ENCODE data around the gene KLF7. TPM values are rescaled to one million over a fixed set of nuclear protein-coding genes. Genes with fewer than 3 reads are reported as not detected.

KLF7 gene
- polyA plus RNA-seq, 2 of the 4 experiments (the other 2 are of a cell fraction): 17.8 to 29.8 TPM

GRCh38 chr2:207150284-207150683 lies 15.5 kb downstream of the KLF7 start:
- 91% methylated on average over 5 of the region's 5 CpGs for WGBS (ENCODE audit: missing lambda C conversion rate)
- no peak overlapping the region for H3K27ac ChIP-seq
- ATAC-seq: no peak
- CTCF ChIA-PET: no interaction called here
- no peaks in the 10 kb centered on the region for H3K9me3 ChIP-seq
- H3K4me3 ChIP-seq: no peak overlapping the region
- peaks cover 83% of the 10 kb centered on the region for H3K4me1 ChIP-seq
- POLR2A ChIA-PET: no interaction called here
- no peak for FAIRE-seq
- peak overlapping the region; percentile 27; the same call in 2 of the 3 replicates for H3K4me2 ChIP-seq
- DNase-seq (ENCODE audit: low read depth in 1 of 2, low spot score in 1 of 2): no peak
- no peak for TF ChIP-seq ZC3H11A (IDR thresholded peaks at IDR 0.05)
- TF ChIP-seq MAZ (IDR thresholded peaks at IDR 0.05; ENCODE audit: borderline replicate concordance, low read depth, low read length): no peak
- no peak for TF ChIP-seq PHF8 (IDR thresholded peaks at IDR 0.05; ENCODE audit: borderline replicate concordance, low read depth)
- no peak for TF ChIP-seq CEBPB (IDR thresholded peaks at IDR 0.05)
- no peak for TF ChIP-seq MAFK (IDR thresholded peaks at IDR 0.05; ENCODE audit: partially characterized antibody)
- TF ChIP-seq GATA3 (IDR thresholded peaks at IDR 0.05; ENCODE audit: borderline replicate concordance): no peak
- no peak for TF ChIP-seq RNF2 (IDR thresholded peaks at IDR 0.05; ENCODE audit: borderline replicate concordance, low read depth)
- TF ChIP-seq TP53 (CRISPR knock-in tag; IDR thresholded peaks at IDR 0.05): no peak
- no peak for TF ChIP-seq JUN (IDR thresholded peaks at IDR 0.05)
- no peak for TF ChIP-seq HOXA7 (CRISPR knock-in tag; IDR thresholded peaks at IDR 0.05)
- TF ChIP-seq, protein P1, sequence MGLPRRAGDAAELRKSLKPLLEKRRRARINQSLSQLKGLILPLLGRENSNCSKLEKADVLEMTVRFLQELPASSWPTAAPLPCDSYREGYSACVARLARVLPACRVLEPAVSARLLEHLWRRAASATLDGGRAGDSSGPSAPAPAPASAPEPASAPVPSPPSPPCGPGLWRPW (IDR thresholded peaks at IDR 0.05): no peak
- TF ChIP-seq EHMT2 (IDR thresholded peaks at IDR 0.05; ENCODE audit: low read depth): no peak
- no peak for TF ChIP-seq SMC3 (IDR thresholded peaks at IDR 0.05)
- no peak for TF ChIP-seq RFX5 (IDR thresholded peaks at IDR 0.05)
- TF ChIP-seq, protein P2, sequence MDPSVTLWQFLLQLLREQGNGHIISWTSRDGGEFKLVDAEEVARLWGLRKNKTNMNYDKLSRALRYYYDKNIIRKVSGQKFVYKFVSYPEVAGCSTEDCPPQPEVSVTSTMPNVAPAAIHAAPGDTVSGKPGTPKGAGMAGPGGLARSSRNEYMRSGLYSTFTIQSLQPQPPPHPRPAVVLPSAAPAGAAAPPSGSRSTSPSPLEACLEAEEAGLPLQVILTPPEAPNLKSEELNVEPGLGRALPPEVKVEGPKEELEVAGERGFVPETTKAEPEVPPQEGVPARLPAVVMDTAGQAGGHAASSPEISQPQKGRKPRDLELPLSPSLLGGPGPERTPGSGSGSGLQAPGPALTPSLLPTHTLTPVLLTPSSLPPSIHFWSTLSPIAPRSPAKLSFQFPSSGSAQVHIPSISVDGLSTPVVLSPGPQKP (IDR thresholded peaks at IDR 0.05; ENCODE audit: low read depth, low read length): no peak
- no peak for TF ChIP-seq HMGXB4 (CRISPR knock-in tag; IDR thresholded peaks at IDR 0.05; ENCODE audit: borderline replicate concordance)
- TF ChIP-seq HDAC2 (IDR thresholded peaks at IDR 0.05): no peak
- no peak for TF ChIP-seq HEYL (CRISPR knock-in tag; IDR thresholded peaks at IDR 0.05)
- TF ChIP-seq RCOR1 (IDR thresholded peaks at IDR 0.05; ENCODE audit: low read depth, low read length): no peak
- TF ChIP-seq HOXB13 (CRISPR knock-in tag; IDR thresholded peaks at IDR 0.05; ENCODE audit: low read depth): no peak

DNA sequence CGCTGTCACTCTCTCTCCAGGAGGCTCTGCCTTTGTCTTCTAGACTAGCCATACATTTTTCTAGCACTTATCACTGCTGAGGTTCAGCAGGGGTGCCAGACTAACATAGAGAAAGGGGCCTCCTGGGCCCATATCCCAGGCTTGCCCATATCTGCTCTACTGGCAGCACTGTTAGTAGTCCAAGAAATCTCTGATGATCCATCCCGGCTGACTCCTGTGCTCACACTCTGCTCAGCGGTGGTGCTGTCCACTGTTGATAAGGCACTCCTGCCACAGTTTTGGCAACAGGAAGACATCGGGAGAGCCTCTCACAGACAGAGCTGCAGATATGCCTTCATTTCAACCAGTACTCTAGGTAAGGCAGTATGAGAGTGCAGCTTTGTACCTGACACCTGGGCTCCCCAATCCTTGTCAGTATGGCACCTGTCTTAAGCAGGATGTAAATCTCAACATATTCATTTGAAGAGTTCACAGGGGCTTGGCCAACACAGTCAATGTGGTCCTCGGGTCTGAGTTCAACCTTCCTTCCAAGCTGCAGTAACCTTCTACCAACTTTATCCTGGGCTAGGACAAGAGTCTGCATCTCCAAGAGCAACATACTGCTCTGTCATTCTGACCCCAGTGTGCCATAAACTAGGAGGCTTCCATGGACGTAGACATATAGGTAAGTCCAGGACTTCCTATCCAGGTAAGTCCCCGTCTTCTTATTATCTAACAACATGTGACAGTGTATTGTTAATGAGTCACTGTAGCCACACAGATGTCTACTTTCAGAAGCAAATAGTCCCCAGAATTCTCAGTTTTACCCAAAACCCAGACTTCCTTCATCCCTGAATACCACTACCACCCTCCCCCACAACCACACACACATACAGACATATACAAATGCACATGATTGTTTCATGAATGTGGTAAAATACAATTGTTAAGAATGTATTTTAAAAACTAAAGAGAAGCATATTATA lies 16.2 kb downstream of the KLF7 start:
- DNase-seq (ENCODE audit: low read depth in 1 of 2, low spot score in 1 of 2): no peak
- ChIA-PET POLR2A (interaction anchor here (0.8 kb wide), 1 partner anchor 16 kb away, joined by 3 read pairs; the partner anchor contains the start of gene KLF7), CTCF (no interaction called here)
- H3K9me3 ChIP-seq: no peaks in the 10 kb centered on the region
- H3K4me3 ChIP-seq: no peak overlapping the region
- ATAC-seq: peak in 1 of 2 experiments; percentile 25; a peak in 4 of 6 replicates
- no peak for FAIRE-seq
- no peak for TF ChIP-seq FOSB (CRISPR knock-in tag; IDR thresholded peaks at IDR 0.05)
- no peak for TF ChIP-seq REST (IDR thresholded peaks at IDR 0.05)
- no peak for TF ChIP-seq RNF2 (IDR thresholded peaks at IDR 0.05; ENCODE audit: borderline replicate concordance, low read depth)
- peak overlapping the region; percentile 27; the same call in 1 of the 3 replicates for H3K4me2 ChIP-seq
- peak overlapping the region in 1 of 2 experiments; percentile 22; a peak in 1 of 6 replicates for H3K27ac ChIP-seq
- peaks cover 80% of the 10 kb centered on the region for H3K4me1 ChIP-seq
- WGBS (ENCODE audit: missing lambda C conversion rate): 95% methylated on average over 7 of the region's 7 CpGs

Data from A549 (cell line).